Gastrocnemius medialis (tissue), 4 donors: ENCODE results near the gene HOXA3.

ENCODE experiments used
- POLR2A ChIP-seq, 2 donors: fragments of 450-650 bp; IDR thresholded peaks; one replicate each; pipeline ENCODE4 v1.6.1; 2017; ENCODE audit warnings: antibody characterized with exemption in 2 of 2, mild to moderate bottlenecking in 2 of 2, moderate library complexity in 2 of 2
- TF ChIP-seq, protein P1 (sequence below), 5 experiments: fragments of 450-650 bp in 3 of 5; fragments of 200-600 bp in 2 of 5; sonication (generic) in 2 of 5; IDR thresholded peaks in 4 of 5; conservative IDR thresholded peaks in 1 of 5; 1 replicate in 4 of 5; 2 replicates in 1 of 5; pipeline ENCODE4 v1.5.1; 2016 to 2019; ENCODE audit warnings: antibody characterized with exemption in 5 of 5, mild to moderate bottlenecking in 3 of 5, moderate library complexity in 3 of 5

DNA sequence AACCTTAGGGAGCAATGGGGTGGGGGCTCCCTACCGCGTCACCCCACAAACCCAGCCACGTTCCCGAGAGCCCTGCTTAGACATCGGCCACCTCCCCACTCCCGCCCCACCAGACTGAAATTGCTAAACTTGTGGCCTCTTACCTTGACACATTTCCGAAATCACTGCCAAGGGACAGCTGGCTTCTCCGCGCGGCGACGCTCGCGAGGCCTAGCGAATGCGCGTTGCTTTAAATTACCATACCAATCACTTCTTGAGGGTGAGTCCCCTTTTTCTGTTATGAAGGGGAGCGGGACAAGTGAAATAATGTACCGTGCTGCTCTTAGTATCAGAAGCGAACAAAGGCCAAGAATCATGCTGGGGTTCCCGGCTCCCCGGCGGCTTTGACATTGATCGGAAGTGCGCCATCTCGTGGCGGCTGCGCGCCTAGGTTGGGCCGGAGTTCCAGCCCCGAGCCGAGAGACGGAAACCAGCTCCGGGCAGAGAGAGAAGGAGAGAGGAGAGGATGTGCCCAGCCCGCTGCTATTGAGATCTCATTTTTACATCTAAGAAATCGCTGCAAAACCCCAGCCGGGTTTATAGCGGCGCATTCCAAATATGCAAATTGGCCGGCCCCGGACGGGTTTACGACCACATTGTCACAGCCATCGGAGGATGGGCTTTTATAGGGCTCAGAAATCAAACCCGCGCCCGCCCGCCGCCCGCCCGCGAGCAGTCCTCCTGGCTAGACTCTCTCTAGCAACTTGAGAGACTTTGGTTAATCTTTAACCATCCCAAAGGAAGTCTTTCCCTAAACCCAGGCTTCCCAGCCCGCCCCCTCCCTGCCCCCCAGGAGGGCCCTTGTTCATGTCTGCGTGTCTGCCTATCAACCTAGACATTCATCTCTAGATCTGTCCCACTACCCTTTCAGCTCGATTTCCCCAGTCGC is 27.4 kb upstream of the HOXA3 start:
- TF ChIP-seq, protein P1, sequence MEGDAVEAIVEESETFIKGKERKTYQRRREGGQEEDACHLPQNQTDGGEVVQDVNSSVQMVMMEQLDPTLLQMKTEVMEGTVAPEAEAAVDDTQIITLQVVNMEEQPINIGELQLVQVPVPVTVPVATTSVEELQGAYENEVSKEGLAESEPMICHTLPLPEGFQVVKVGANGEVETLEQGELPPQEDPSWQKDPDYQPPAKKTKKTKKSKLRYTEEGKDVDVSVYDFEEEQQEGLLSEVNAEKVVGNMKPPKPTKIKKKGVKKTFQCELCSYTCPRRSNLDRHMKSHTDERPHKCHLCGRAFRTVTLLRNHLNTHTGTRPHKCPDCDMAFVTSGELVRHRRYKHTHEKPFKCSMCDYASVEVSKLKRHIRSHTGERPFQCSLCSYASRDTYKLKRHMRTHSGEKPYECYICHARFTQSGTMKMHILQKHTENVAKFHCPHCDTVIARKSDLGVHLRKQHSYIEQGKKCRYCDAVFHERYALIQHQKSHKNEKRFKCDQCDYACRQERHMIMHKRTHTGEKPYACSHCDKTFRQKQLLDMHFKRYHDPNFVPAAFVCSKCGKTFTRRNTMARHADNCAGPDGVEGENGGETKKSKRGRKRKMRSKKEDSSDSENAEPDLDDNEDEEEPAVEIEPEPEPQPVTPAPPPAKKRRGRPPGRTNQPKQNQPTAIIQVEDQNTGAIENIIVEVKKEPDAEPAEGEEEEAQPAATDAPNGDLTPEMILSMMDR (IDR thresholded peaks at IDR 0.05 in 4 of 5, conservative IDR thresholded peaks at IDR 0.05 in 1 of 5): peak; percentile 91 to 96 (median 95)
- peak; percentile 79 to 90 for TF ChIP-seq POLR2A (IDR thresholded peaks at IDR 0.05)
